Measurements from ENCODE around the gene CRMP1.

GRCh38 chr4:5894266-5894665 is 1.4 kb upstream of the CRMP1 start:
- TF ChIP-seq EZH2 (IDR thresholded peaks at IDR 0.05; ENCODE audit: insufficient read depth, poor library complexity, severe bottlenecking) = no peak
- TF ChIP-seq EZH2phosphoT487 (IDR thresholded peaks at IDR 0.05; ENCODE audit: insufficient read depth, low read depth) = no peak
